ENCODE measurements around the gene DACT1.

DNA sequence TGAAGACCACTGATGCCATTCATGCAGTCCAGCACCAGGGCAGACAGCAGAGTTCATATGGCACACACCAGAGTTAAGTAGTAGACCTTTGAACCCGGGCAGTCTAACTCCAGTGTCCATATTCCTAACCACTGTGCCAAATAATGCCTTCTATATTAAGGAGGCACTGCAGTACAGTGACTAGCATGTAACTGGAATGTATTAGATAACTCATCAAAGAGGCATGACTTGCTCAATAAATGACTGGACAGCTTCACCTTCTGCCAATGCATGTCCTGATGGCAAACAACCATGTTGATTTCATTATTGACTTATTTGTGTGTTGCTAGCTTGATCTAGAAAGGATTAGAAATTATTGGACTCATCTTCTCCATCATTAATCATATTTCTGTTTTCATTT, 40.2 kb downstream of the DACT1 start:
- TF ChIP-seq FOXA2 (IDR thresholded peaks at IDR 0.05) (no peak), RAD21 (IDR thresholded peaks at IDR 0.05) (no peak)
- TF ChIP-seq, protein P1, sequence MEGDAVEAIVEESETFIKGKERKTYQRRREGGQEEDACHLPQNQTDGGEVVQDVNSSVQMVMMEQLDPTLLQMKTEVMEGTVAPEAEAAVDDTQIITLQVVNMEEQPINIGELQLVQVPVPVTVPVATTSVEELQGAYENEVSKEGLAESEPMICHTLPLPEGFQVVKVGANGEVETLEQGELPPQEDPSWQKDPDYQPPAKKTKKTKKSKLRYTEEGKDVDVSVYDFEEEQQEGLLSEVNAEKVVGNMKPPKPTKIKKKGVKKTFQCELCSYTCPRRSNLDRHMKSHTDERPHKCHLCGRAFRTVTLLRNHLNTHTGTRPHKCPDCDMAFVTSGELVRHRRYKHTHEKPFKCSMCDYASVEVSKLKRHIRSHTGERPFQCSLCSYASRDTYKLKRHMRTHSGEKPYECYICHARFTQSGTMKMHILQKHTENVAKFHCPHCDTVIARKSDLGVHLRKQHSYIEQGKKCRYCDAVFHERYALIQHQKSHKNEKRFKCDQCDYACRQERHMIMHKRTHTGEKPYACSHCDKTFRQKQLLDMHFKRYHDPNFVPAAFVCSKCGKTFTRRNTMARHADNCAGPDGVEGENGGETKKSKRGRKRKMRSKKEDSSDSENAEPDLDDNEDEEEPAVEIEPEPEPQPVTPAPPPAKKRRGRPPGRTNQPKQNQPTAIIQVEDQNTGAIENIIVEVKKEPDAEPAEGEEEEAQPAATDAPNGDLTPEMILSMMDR (IDR thresholded peaks at IDR 0.05; ENCODE audit: low read depth, low read length, missing input control), result no peak
- TF ChIP-seq, protein P2, sequence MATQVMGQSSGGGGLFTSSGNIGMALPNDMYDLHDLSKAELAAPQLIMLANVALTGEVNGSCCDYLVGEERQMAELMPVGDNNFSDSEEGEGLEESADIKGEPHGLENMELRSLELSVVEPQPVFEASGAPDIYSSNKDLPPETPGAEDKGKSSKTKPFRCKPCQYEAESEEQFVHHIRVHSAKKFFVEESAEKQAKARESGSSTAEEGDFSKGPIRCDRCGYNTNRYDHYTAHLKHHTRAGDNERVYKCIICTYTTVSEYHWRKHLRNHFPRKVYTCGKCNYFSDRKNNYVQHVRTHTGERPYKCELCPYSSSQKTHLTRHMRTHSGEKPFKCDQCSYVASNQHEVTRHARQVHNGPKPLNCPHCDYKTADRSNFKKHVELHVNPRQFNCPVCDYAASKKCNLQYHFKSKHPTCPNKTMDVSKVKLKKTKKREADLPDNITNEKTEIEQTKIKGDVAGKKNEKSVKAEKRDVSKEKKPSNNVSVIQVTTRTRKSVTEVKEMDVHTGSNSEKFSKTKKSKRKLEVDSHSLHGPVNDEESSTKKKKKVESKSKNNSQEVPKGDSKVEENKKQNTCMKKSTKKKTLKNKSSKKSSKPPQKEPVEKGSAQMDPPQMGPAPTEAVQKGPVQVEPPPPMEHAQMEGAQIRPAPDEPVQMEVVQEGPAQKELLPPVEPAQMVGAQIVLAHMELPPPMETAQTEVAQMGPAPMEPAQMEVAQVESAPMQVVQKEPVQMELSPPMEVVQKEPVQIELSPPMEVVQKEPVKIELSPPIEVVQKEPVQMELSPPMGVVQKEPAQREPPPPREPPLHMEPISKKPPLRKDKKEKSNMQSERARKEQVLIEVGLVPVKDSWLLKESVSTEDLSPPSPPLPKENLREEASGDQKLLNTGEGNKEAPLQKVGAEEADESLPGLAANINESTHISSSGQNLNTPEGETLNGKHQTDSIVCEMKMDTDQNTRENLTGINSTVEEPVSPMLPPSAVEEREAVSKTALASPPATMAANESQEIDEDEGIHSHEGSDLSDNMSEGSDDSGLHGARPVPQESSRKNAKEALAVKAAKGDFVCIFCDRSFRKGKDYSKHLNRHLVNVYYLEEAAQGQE (IDR thresholded peaks at IDR 0.05), result no peak
